ENCODE data around the gene ATP6V1A. TPM values are rescaled to one million over a fixed set of nuclear protein-coding genes. Genes with fewer than 3 reads are reported as not detected.
"Not testable (repeated sequence)": the region's sequence is repeated elsewhere in the genome, so short reads cannot be mapped to it uniquely, and the experiment has no call there.

ATP6V1A gene
- total RNA-seq, 1 donor from 2014 or later = 123 TPM

- Mint-ChIP-seq H3K27ac (ENCODE audit: unreplicated experiment) (no peak overlapping the region), H3K27me3 (ENCODE audit: low read depth, unreplicated experiment) (no peaks in the 10 kb centered on the region), H3K9me3 (ENCODE audit: unreplicated experiment) (no peaks in the 10 kb centered on the region), H3K4me3 (ENCODE audit: unreplicated experiment) (no peak overlapping the region), H3K36me3 (ENCODE audit: low read depth, unreplicated experiment) (peaks cover 3% of the 10 kb centered on the region), H3K4me1 (ENCODE audit: low read depth, unreplicated experiment) (no peaks in the 10 kb centered on the region)
- DNase-seq (ENCODE audit: low read depth) (no peak), FAIRE-seq (no peak)
- H2AFZ ChIP-seq (ENCODE audit: low read depth, low read length) = no peak overlapping the region
- H4K20me1 ChIP-seq (ENCODE audit: insufficient read depth, low read length) = no peaks in the 10 kb centered on the region
- H3K9ac ChIP-seq (ENCODE audit: low read length) = no peak overlapping the region
- H3K79me2 ChIP-seq (ENCODE audit: insufficient read depth, low read length) = no peaks in the 10 kb centered on the region
- H3K27me3 ChIP-seq (ENCODE audit: insufficient read depth, low read length) = no peaks in the 10 kb centered on the region
- no peak overlapping the region for H3K4me3 ChIP-seq (ENCODE audit: insufficient read depth, low read depth, low read length)
- no peaks in the 10 kb centered on the region for H3K9me3 ChIP-seq (ENCODE audit: insufficient read depth, low read depth, low read length)
- H3K27ac ChIP-seq (ENCODE audit: low read depth, low read length) = no peak overlapping the region
- no peak for TF ChIP-seq CTCF (IDR thresholded peaks at IDR 0.05; ENCODE audit: insufficient read depth, low read depth, low read length)
- TF ChIP-seq EZH2 (IDR thresholded peaks at IDR 0.05; ENCODE audit: insufficient read depth, low read length) = no peak
- no peaks in the 10 kb centered on the region for H3K4me1 ChIP-seq (ENCODE audit: insufficient read depth, low read length)
- H3K36me3 ChIP-seq (ENCODE audit: insufficient read depth, low read length) = no peaks in the 10 kb centered on the region
- no peak overlapping the region for H3K4me2 ChIP-seq (ENCODE audit: low read length)
Measured at GRCh38 chr3:113847247-113847646, 100.4 kb downstream of the ATP6V1A start.

GRCh38 chr3:113847664-113848461, 101.0 kb downstream of the ATP6V1A start:
- no peaks in the 10 kb centered on the region for H3K9me3 ChIP-seq (ENCODE audit: insufficient read depth, low read depth, low read length)
- H3K4me1 Mint-ChIP-seq (ENCODE audit: low read depth, unreplicated experiment) = no peaks in the 10 kb centered on the region
- no peak overlapping the region for H3K4me2 ChIP-seq (ENCODE audit: low read length)
- TF ChIP-seq EZH2 (IDR thresholded peaks at IDR 0.05; ENCODE audit: insufficient read depth, low read length) = no peak
- TF ChIP-seq CTCF (IDR thresholded peaks at IDR 0.05; ENCODE audit: insufficient read depth, low read depth, low read length) = no peak
- DNase-seq (ENCODE audit: low read depth) = no peak
- H3K4me3 ChIP-seq (ENCODE audit: insufficient read depth, low read depth, low read length) = no peak overlapping the region
- H3K4me1 ChIP-seq (ENCODE audit: insufficient read depth, low read length) = no peaks in the 10 kb centered on the region
- no peak overlapping the region for H3K4me3 Mint-ChIP-seq (ENCODE audit: unreplicated experiment)
- no peaks in the 10 kb centered on the region for H3K27me3 ChIP-seq (ENCODE audit: insufficient read depth, low read length)
- H2AFZ ChIP-seq (ENCODE audit: low read depth, low read length) = no peak overlapping the region
- no peaks in the 10 kb centered on the region for H3K36me3 ChIP-seq (ENCODE audit: insufficient read depth, low read length)
- H4K20me1 ChIP-seq (ENCODE audit: insufficient read depth, low read length) = no peaks in the 10 kb centered on the region
- H3K36me3 Mint-ChIP-seq (ENCODE audit: low read depth, unreplicated experiment) = peaks cover 3% of the 10 kb centered on the region
- H3K9ac ChIP-seq (ENCODE audit: low read length) = no peak overlapping the region
- no peaks in the 10 kb centered on the region for H3K27me3 Mint-ChIP-seq (ENCODE audit: low read depth, unreplicated experiment)
- no peak overlapping the region for H3K27ac Mint-ChIP-seq (ENCODE audit: unreplicated experiment)
- no peak overlapping the region for H3K27ac ChIP-seq (ENCODE audit: low read depth, low read length)
- H3K9me3 Mint-ChIP-seq (ENCODE audit: unreplicated experiment) = no peaks in the 10 kb centered on the region
- H3K79me2 ChIP-seq (ENCODE audit: insufficient read depth, low read length) = no peaks in the 10 kb centered on the region
- FAIRE-seq = no peak

GRCh38 chr3:113849071-113849470, 102.2 kb downstream of the ATP6V1A start:
- not testable (repeated sequence) for H3K36me3 Mint-ChIP-seq (ENCODE audit: low read depth, unreplicated experiment); H3K79me2 ChIP-seq (ENCODE audit: insufficient read depth, low read length); H2AFZ ChIP-seq (ENCODE audit: low read depth, low read length)

GRCh38 chr3:113849841-113850240, 103.0 kb downstream of the ATP6V1A start:
- not testable (repeated sequence) for H3K4me3 ChIP-seq (ENCODE audit: insufficient read depth, low read depth, low read length); H3K79me2 ChIP-seq (ENCODE audit: insufficient read depth, low read length); H3K4me1 Mint-ChIP-seq (ENCODE audit: low read depth, unreplicated experiment); H4K20me1 ChIP-seq (ENCODE audit: insufficient read depth, low read length); H3K36me3 ChIP-seq (ENCODE audit: insufficient read depth, low read length); H3K4me3 Mint-ChIP-seq (ENCODE audit: unreplicated experiment); H2AFZ ChIP-seq (ENCODE audit: low read depth, low read length); DNase-seq (ENCODE audit: low read depth); H3K27ac ChIP-seq (ENCODE audit: low read depth, low read length); H3K9me3 Mint-ChIP-seq (ENCODE audit: unreplicated experiment); H3K9me3 ChIP-seq (ENCODE audit: insufficient read depth, low read depth, low read length); FAIRE-seq; H3K4me2 ChIP-seq (ENCODE audit: low read length); H3K9ac ChIP-seq (ENCODE audit: low read length); H3K4me1 ChIP-seq (ENCODE audit: insufficient read depth, low read length); H3K27me3 Mint-ChIP-seq (ENCODE audit: low read depth, unreplicated experiment); H3K27me3 ChIP-seq (ENCODE audit: insufficient read depth, low read length); H3K27ac Mint-ChIP-seq (ENCODE audit: unreplicated experiment); H3K36me3 Mint-ChIP-seq (ENCODE audit: low read depth, unreplicated experiment)

More at GRCh38 chr3:113849071-113849470, 102.2 kb downstream of the ATP6V1A start:
- H3K27me3 Mint-ChIP-seq (ENCODE audit: low read depth, unreplicated experiment); H3K4me3 Mint-ChIP-seq (ENCODE audit: unreplicated experiment); DNase-seq (ENCODE audit: low read depth); H3K4me1 ChIP-seq (ENCODE audit: insufficient read depth, low read length); H4K20me1 ChIP-seq (ENCODE audit: insufficient read depth, low read length); H3K9me3 Mint-ChIP-seq (ENCODE audit: unreplicated experiment); H3K4me3 ChIP-seq (ENCODE audit: insufficient read depth, low read depth, low read length); H3K4me2 ChIP-seq (ENCODE audit: low read length); H3K27me3 ChIP-seq (ENCODE audit: insufficient read depth, low read length); H3K27ac Mint-ChIP-seq (ENCODE audit: unreplicated experiment); H3K36me3 ChIP-seq (ENCODE audit: insufficient read depth, low read length); H3K9me3 ChIP-seq (ENCODE audit: insufficient read depth, low read depth, low read length); H3K9ac ChIP-seq (ENCODE audit: low read length); H3K27ac ChIP-seq (ENCODE audit: low read depth, low read length); FAIRE-seq; H3K4me1 Mint-ChIP-seq (ENCODE audit: low read depth, unreplicated experiment): not testable (repeated sequence)

- not testable (repeated sequence) for H3K4me2 ChIP-seq (ENCODE audit: low read length); H3K4me3 ChIP-seq (ENCODE audit: insufficient read depth, low read depth, low read length); H3K9me3 Mint-ChIP-seq (ENCODE audit: unreplicated experiment); H3K9ac ChIP-seq (ENCODE audit: low read length); H3K9me3 ChIP-seq (ENCODE audit: insufficient read depth, low read depth, low read length); H3K79me2 ChIP-seq (ENCODE audit: insufficient read depth, low read length); H3K4me1 ChIP-seq (ENCODE audit: insufficient read depth, low read length); H3K4me1 Mint-ChIP-seq (ENCODE audit: low read depth, unreplicated experiment); H3K4me3 Mint-ChIP-seq (ENCODE audit: unreplicated experiment); H3K27me3 ChIP-seq (ENCODE audit: insufficient read depth, low read length); H3K36me3 ChIP-seq (ENCODE audit: insufficient read depth, low read length); H3K27ac Mint-ChIP-seq (ENCODE audit: unreplicated experiment); H2AFZ ChIP-seq (ENCODE audit: low read depth, low read length); FAIRE-seq; H3K27ac ChIP-seq (ENCODE audit: low read depth, low read length); H4K20me1 ChIP-seq (ENCODE audit: insufficient read depth, low read length); H3K36me3 Mint-ChIP-seq (ENCODE audit: low read depth, unreplicated experiment); H3K27me3 Mint-ChIP-seq (ENCODE audit: low read depth, unreplicated experiment); DNase-seq (ENCODE audit: low read depth)
Measured at GRCh38 chr3:113850391-113850790, 103.6 kb downstream of the ATP6V1A start.

Data from astrocyte (in vitro differentiated cells and primary cell).